Measurements from ENCODE around the gene THAP4. TPM values are rescaled to one million over a fixed set of nuclear protein-coding genes. Genes with fewer than 3 reads are reported as not detected.

Gene THAP4
- total RNA-seq, 2 experiments from 2014 or later = 27.5 to 31.4 TPM

GRCh38 chr2:241660593-241661213 lies 23.7 kb upstream of the THAP4 start:
- H3K27ac Mint-ChIP-seq = no peak overlapping the region
- no peak overlapping the region for H3K4me3 Mint-ChIP-seq
- Histone ChIP-seq H3K36me3 (ENCODE audit: insufficient read depth, low read length) (peaks cover 54% of the 10 kb centered on the region), H3K27me3 (ENCODE audit: control insufficient read depth in 1 of 2, insufficient read depth in 2 of 2, low read length in 2 of 2) (no peaks in the 10 kb centered on the region), H3K4me1 (ENCODE audit: insufficient read depth, low read length) (peaks cover 4% of the 10 kb centered on the region), H3K4me3 (ENCODE audit: low read length) (no peak overlapping the region), H3K9me3 (ENCODE audit: control insufficient read depth in 1 of 2, insufficient read depth in 1 of 2, low read length in 2 of 2) (no peaks in the 10 kb centered on the region), H3K27ac (ENCODE audit: low read depth in 1 of 2, low read length in 2 of 2) (no peak overlapping the region)
- H3K36me3 Mint-ChIP-seq (ENCODE audit: low read depth) = peaks cover 55% of the 10 kb centered on the region
- intact Hi-C loops (cut with DNase I, micrococcal nuclease) = no loop called here
- H3K27me3 Mint-ChIP-seq = no peaks in the 10 kb centered on the region
- TF ChIP-seq CTCF (IDR thresholded peaks at IDR 0.05) = no peak
- H3K4me1 Mint-ChIP-seq (ENCODE audit: low read depth) = peaks cover 5% of the 10 kb centered on the region
- POLR2A ChIA-PET = no interaction called here
- ATAC-seq (ENCODE audit: poor library complexity) = no peak
- no peak for DNase-seq
- H3K9me3 Mint-ChIP-seq = no peaks in the 10 kb centered on the region
- CTCF ChIA-PET = interaction anchor here (0.6 kb wide), 1 partner anchor 110 kb away, joined by 3 read pairs; no protein-coding TSS in a partner anchor

- DNase-seq (peak in 8 of 14 experiments; percentile 11 to 62 (median 36)), ATAC-seq (ENCODE audit: poor library complexity) (peak; percentile 51)
- H3K9me3 ChIP-seq (ENCODE audit: control insufficient read depth in 1 of 2, insufficient read depth in 1 of 2, low read length in 2 of 2) = no peaks in the 10 kb centered on the region
- H3K36me3 ChIP-seq (ENCODE audit: insufficient read depth, low read length) = peaks cover 68% of the 10 kb centered on the region
- H3K27ac ChIP-seq (ENCODE audit: low read depth in 1 of 2, low read length in 2 of 2) = no peak overlapping the region
- Mint-ChIP-seq H3K4me3 (no peak overlapping the region), H3K27ac (no peak overlapping the region), H3K27me3 (no peaks in the 10 kb centered on the region), H3K9me3 (no peaks in the 10 kb centered on the region), H3K36me3 (ENCODE audit: low read depth) (peaks cover 68% of the 10 kb centered on the region), H3K4me1 (ENCODE audit: low read depth) (no peaks in the 10 kb centered on the region)
- ChIA-PET POLR2A (no interaction called here), CTCF (no interaction called here)
- no peaks in the 10 kb centered on the region for H3K4me1 ChIP-seq (ENCODE audit: insufficient read depth, low read length)
- intact Hi-C loops (cut with DNase I, micrococcal nuclease) = loop anchor here in 1 of 2 experiments (2.0 kb wide), 1 partner anchor 806 kb away; no protein-coding TSS in a partner anchor
- peak; percentile 25 for TF ChIP-seq CTCF (IDR thresholded peaks at IDR 0.05)
- no peak overlapping the region for H3K4me3 ChIP-seq (ENCODE audit: low read length)
- no peaks in the 10 kb centered on the region for H3K27me3 ChIP-seq (ENCODE audit: control insufficient read depth in 1 of 2, insufficient read depth in 2 of 2, low read length in 2 of 2)
Measured at GRCh38 chr2:241659150-241659739, 22.3 kb upstream of the THAP4 start.

GRCh38 chr2:241658296-241658695 lies 21.3 kb upstream of the THAP4 start:
- no peaks in the 10 kb centered on the region for H3K4me1 Mint-ChIP-seq (ENCODE audit: low read depth)
- H3K27ac Mint-ChIP-seq = no peak overlapping the region
- TF ChIP-seq CTCF (IDR thresholded peaks at IDR 0.05) = no peak
- no peak overlapping the region for H3K27ac ChIP-seq (ENCODE audit: low read depth in 1 of 2, low read length in 2 of 2)
- H3K4me3 Mint-ChIP-seq = no peak overlapping the region
- DNase-seq (no peak), ATAC-seq (ENCODE audit: poor library complexity) (no peak)
- peaks cover 77% of the 10 kb centered on the region for H3K36me3 Mint-ChIP-seq (ENCODE audit: low read depth)
- H3K4me1 ChIP-seq (ENCODE audit: insufficient read depth, low read length) = no peaks in the 10 kb centered on the region
- peaks cover 73% of the 10 kb centered on the region for H3K36me3 ChIP-seq (ENCODE audit: insufficient read depth, low read length)
- intact Hi-C loops (cut with DNase I, micrococcal nuclease) = loop anchor here in 1 of 2 experiments (2.0 kb wide), 1 partner anchor 805 kb away; no protein-coding TSS in a partner anchor
- H3K9me3 ChIP-seq (ENCODE audit: control insufficient read depth in 1 of 2, insufficient read depth in 1 of 2, low read length in 2 of 2) = no peaks in the 10 kb centered on the region
- no peaks in the 10 kb centered on the region for H3K27me3 ChIP-seq (ENCODE audit: control insufficient read depth in 1 of 2, insufficient read depth in 2 of 2, low read length in 2 of 2)
- no peaks in the 10 kb centered on the region for H3K27me3 Mint-ChIP-seq
- CTCF ChIA-PET = no interaction called here
- no peaks in the 10 kb centered on the region for H3K9me3 Mint-ChIP-seq
- no peak overlapping the region for H3K4me3 ChIP-seq (ENCODE audit: low read length)
- POLR2A ChIA-PET = no interaction called here

Data from CD4-positive, alpha-beta T cell (primary cell).